Thyroid gland (tissue), 4 donors: ENCODE results near the gene ADARB2. TPM values are rescaled to one million over a fixed set of nuclear protein-coding genes. Genes with fewer than 3 reads are reported as not detected.

Experiments
- DNase-seq, 2 donors: peaks; one replicate each; pipeline ENCODE4 v3.0.0-alpha.2; 2019
- H3K27ac ChIP-seq, 3 donors: fragments of 200-600 bp; sonication (generic); 1 replicate in 2 of 3; 2 replicates in 1 of 3; pipeline ENCODE4 v1.5.1; 2016 to 2019; ENCODE audit warnings: mild to moderate bottlenecking in 1 of 3, moderate library complexity in 1 of 3
- H3K27me3 ChIP-seq: fragments of 200-600 bp; sonication (generic); one replicate; pipeline ENCODE4 v1.5.1; 2019
- H3K36me3 ChIP-seq, 2 donors: fragments of 200-600 bp; sonication (generic); one replicate each; pipeline ENCODE4 v1.5.1; 2016 to 2019
- H3K4me1 ChIP-seq, 2 donors: fragments of 200-600 bp; sonication (generic); one replicate each; pipeline ENCODE4 v1.5.1; 2017 to 2019
- H3K4me3 ChIP-seq, 3 donors: fragments of 200-600 bp; sonication (generic); replicated peaks in 1 of 3; 1 replicate in 2 of 3; 2 replicates in 1 of 3; pipeline ENCODE4 v1.5.1; 2016; ENCODE audit warnings: mild to moderate bottlenecking in 1 of 3
- H3K9me3 ChIP-seq: fragments of 200-600 bp; sonication (generic); one replicate; pipeline ENCODE4 v1.5.1; 2017
- CTCF ChIP-seq, 6 experiments: fragments of 200-600 bp in 3 of 6; fragments of 450-650 bp in 3 of 6; sonication (generic) in 3 of 6; IDR thresholded peaks; one replicate each; pipeline ENCODE4 v1.5.1; 2016 to 2019; ENCODE audit warnings: antibody characterized with exemption in 6 of 6, mild to moderate bottlenecking in 2 of 6, inconsistent platforms in 1 of 6, moderate library complexity in 1 of 6
- POLR2A ChIP-seq, 2 donors: fragments of 450-650 bp; IDR thresholded peaks; one replicate each; pipeline ENCODE4 v1.6.1; 2017; ENCODE audit warnings: antibody characterized with exemption in 2 of 2, mild to moderate bottlenecking in 2 of 2, moderate library complexity in 1 of 2
- WGBS, 2 donors: methylation state at CpG; one replicate each; pipeline ENCODE4 v1.1.5; 2017; 5-methylcytosine and 5-hydroxymethylcytosine counted together
- intact Hi-C: fragments of 100-400 bp; cut with DNase I; formaldehyde crosslinking; loops from one replicate; pipeline ENCODE4 v1.15.1; 2023
- total RNA-seq, 4 donors: library from RNA; depleted of rRNA; stranded (reverse); fragments of >200 nt; gene quantifications; one replicate each; pipeline ENCODE4 v1.2.3, GENCODE V29; 2016

The ADARB2 gene
- total RNA-seq, 4 donors from 2014 or later: 0.08 to 0.15 TPM; not detected in 2

DNA sequence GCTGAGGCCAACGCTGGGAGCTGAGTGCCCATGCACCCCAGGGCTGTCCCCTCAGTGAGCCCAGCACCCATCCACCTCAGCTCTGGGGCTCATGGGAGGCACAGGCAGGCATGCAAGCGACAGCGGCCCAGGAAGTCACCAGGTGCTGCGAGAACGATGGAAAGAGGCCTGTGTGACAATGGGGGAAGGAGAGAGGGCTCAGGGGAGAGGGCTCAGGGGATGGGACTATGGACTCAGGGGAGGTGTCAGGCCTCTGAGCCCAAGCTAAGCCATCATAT is 388.6 kb downstream of the ADARB2 start:
- no peak for TF ChIP-seq CTCF (IDR thresholded peaks at IDR 0.05)
- no peak for TF ChIP-seq POLR2A (IDR thresholded peaks at IDR 0.05)

GRCh38 chr10:1347962-1348772 is 389.2 kb downstream of the ADARB2 start:
- WGBS, 2 donors: 53 to 58% methylated on average over 8 to 12 of the region's 17 CpGs
- Histone ChIP-seq H3K9me3 (no peaks in the 10 kb centered on the region), H3K36me3 (no peaks in the 10 kb centered on the region), H3K4me3 (no peak overlapping the region), H3K27ac (no peak overlapping the region), H3K4me1 (no peaks in the 10 kb centered on the region), H3K27me3 (no peaks in the 10 kb centered on the region)
- intact Hi-C loops: no loop called here
- no peak for DNase-seq
- no peak for TF ChIP-seq POLR2A (IDR thresholded peaks at IDR 0.05)
- no peak for TF ChIP-seq CTCF (IDR thresholded peaks at IDR 0.05)

More for the DNA sequence above, 388.6 kb downstream of the ADARB2 start:
- no peak overlapping the region for H3K4me3 ChIP-seq
- no peaks in the 10 kb centered on the region for H3K36me3 ChIP-seq
- 81 to 88% methylated on average over 4 to 5 of the region's 5 CpGs for WGBS, 2 donors
- no peaks in the 10 kb centered on the region for H3K9me3 ChIP-seq
- no peaks in the 10 kb centered on the region for H3K27me3 ChIP-seq
- intact Hi-C loops: no loop called here
- no peak for DNase-seq
- H3K27ac ChIP-seq: no peak overlapping the region
- H3K4me1 ChIP-seq: no peaks in the 10 kb centered on the region

GRCh38 chr10:1347525-1347924 is 389.8 kb downstream of the ADARB2 start:
- Histone ChIP-seq H3K36me3 (no peaks in the 10 kb centered on the region), H3K27ac (no peak overlapping the region), H3K27me3 (no peaks in the 10 kb centered on the region), H3K4me1 (no peaks in the 10 kb centered on the region), H3K9me3 (no peaks in the 10 kb centered on the region), H3K4me3 (no peak overlapping the region)
- no peak for DNase-seq
- TF ChIP-seq CTCF (IDR thresholded peaks at IDR 0.05): no peak
- TF ChIP-seq POLR2A (IDR thresholded peaks at IDR 0.05): no peak
- intact Hi-C loops: no loop called here
- 93 to 96% methylated on average over 14 to 15 of the region's 15 CpGs for WGBS, 2 donors

GRCh38 chr10:1346201-1346600 is 391.1 kb downstream of the ADARB2 start:
- intact Hi-C loops: no loop called here
- WGBS, 2 donors: 86% methylated on average over 8 of the region's 8 CpGs
- TF ChIP-seq POLR2A (IDR thresholded peaks at IDR 0.05): no peak
- TF ChIP-seq CTCF (IDR thresholded peaks at IDR 0.05): no peak
- Histone ChIP-seq H3K27me3 (no peaks in the 10 kb centered on the region), H3K4me1 (no peaks in the 10 kb centered on the region), H3K27ac (no peak overlapping the region), H3K9me3 (no peaks in the 10 kb centered on the region), H3K36me3 (no peaks in the 10 kb centered on the region), H3K4me3 (no peak overlapping the region)
- no peak for DNase-seq

DNA sequence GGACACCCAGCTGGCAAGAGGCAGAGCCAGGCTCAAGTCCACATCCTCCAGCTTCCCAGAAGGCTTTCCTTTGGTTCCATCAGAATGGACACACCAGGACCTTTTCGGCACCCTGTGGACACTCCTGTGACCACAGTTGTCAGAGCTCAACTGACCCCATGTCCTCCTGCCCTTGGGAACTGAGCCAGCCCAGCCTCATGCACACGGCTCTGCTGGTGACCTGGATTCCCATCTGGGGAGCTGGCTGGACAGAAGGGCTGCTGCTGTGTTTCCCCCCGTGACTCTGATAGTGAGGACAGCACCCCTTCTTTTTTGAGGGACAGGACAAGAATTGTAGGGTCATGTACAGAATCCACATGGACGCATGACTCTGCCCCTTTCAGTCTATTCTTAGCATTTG is 392.0 kb downstream of the ADARB2 start:
- Histone ChIP-seq H3K27me3 (no peaks in the 10 kb centered on the region), H3K36me3 (no peaks in the 10 kb centered on the region), H3K27ac (no peak overlapping the region), H3K9me3 (no peaks in the 10 kb centered on the region), H3K4me3 (no peak overlapping the region), H3K4me1 (no peaks in the 10 kb centered on the region)
- TF ChIP-seq CTCF (IDR thresholded peaks at IDR 0.05) (no peak), POLR2A (IDR thresholded peaks at IDR 0.05) (no peak)
- intact Hi-C loops: no loop called here
- DNase-seq: no peak
- WGBS, 2 donors: 61 to 67% methylated on average over 4 of the region's 4 CpGs
